PC-3 (cell line): ENCODE data around the gene PTP4A1. TPM values are rescaled to one million over a fixed set of nuclear protein-coding genes. Genes with fewer than 3 reads are reported as not detected.

Experiments
- ATAC-seq: fragments of 200-7000 bp; cut with Tn5 transposase; 2 replicates; pipeline ENCODE4 v1.9.1; 2020; ENCODE audit warnings: mild to moderate bottlenecking, moderate library complexity
- BruUV-seq: library from RNA; stranded (reverse); fragments of 400-500 nt; replicated peaks from 2 replicates; lab custom pipeline; 2021; lab: Mats Ljungman, UMichigan
- CTCF ChIA-PET: fragments of 300-600 bp; sonication (Branson Sonifier 250); formaldehyde crosslinking; loops from one replicate; lab custom pipeline; 2022; ENCODE audit warnings: antibody characterized with exemption; lab: Charles Lee
- POLR2A ChIA-PET: fragments of 300-600 bp; sonication (Branson Sonifier 250); formaldehyde crosslinking; loops from one replicate; lab custom pipeline; 2022; ENCODE audit warnings: antibody characterized with exemption; ENCODE audit not compliant: unreplicated experiment; lab: Charles Lee
- DNase-seq: peaks from one replicate; pipeline ENCODE4 v3.0.0-alpha.2; 2015
- H2AFZ ChIP-seq: fragments of 300-600 bp; sonication (generic); 2 replicates; pipeline ENCODE4 v1.6.0; 2016; ENCODE audit warnings: antibody characterized with exemption, low read length
- H3F3A ChIP-seq: fragments of 300-600 bp; sonication (generic); one replicate; pipeline ENCODE4 v1.6.0; 2017; ENCODE audit warnings: antibody characterized with exemption, low read length, control low read depth, mild to moderate bottlenecking; ENCODE audit not compliant: unreplicated experiment
- H3K27ac ChIP-seq: fragments of 300-600 bp; sonication (generic); 2 replicates; pipeline ENCODE4 v1.5.1; 2016; ENCODE audit warnings: mild to moderate bottlenecking, low read length
- H3K27me3 ChIP-seq: fragments of 300-600 bp; sonication (generic); 2 replicates; pipeline ENCODE4 v1.6.1; 2016; ENCODE audit warnings: low read length, mixed read lengths
- H3K36me3 ChIP-seq: fragments of 300-600 bp; sonication (generic); 2 replicates; pipeline ENCODE4 v1.6.1; 2016; ENCODE audit warnings: low read depth, mixed run types, low read length, mixed read lengths
- H3K4me1 ChIP-seq: fragments of 300-600 bp; sonication (generic); 2 replicates; pipeline ENCODE4 v1.5.1; 2016; ENCODE audit warnings: low read length; ENCODE audit not compliant: insufficient read depth
- H3K4me2 ChIP-seq: fragments of 300-600 bp; sonication (generic); 2 replicates; pipeline ENCODE4 v1.6.0; 2016; ENCODE audit warnings: low read length
- H3K4me3 ChIP-seq: fragments of 300-600 bp; sonication (generic); 2 replicates; pipeline ENCODE4 v1.5.1; 2016; ENCODE audit warnings: mild to moderate bottlenecking, low read length, mixed read lengths
- H3K79me2 ChIP-seq: fragments of 300-600 bp; sonication (generic); 2 replicates; pipeline ENCODE4 v1.6.1; 2017; ENCODE audit warnings: low read length, mixed read lengths
- H3K9ac ChIP-seq: fragments of 300-600 bp; sonication (generic); 2 replicates; pipeline ENCODE4 v1.6.0; 2016; ENCODE audit warnings: mild to moderate bottlenecking, low read length
- H3K9me2 ChIP-seq: fragments of 300-600 bp; sonication (generic); replicated peaks from 2 replicates; pipeline ENCODE4 v1.6.1; 2016; ENCODE audit warnings: mixed run types, low read length, mixed read lengths
- H3K9me3 ChIP-seq: fragments of 300-600 bp; sonication (generic); 2 replicates; pipeline ENCODE4 v1.6.1; 2016; ENCODE audit warnings: low read length, mixed read lengths
- H4K20me1 ChIP-seq: fragments of 300-600 bp; sonication (generic); 2 replicates; pipeline ENCODE4 v1.6.1; 2016; ENCODE audit warnings: low read length, mixed read lengths
- EZH2 ChIP-seq: fragments of 300-600 bp; sonication (generic); IDR thresholded peaks from one replicate; pipeline ENCODE4 v1.6.1; 2017; ENCODE audit warnings: antibody characterized with exemption, mild to moderate bottlenecking, low read length; ENCODE audit not compliant: unreplicated experiment
- EZH2phosphoT487 ChIP-seq: fragments of 300-600 bp; sonication (generic); IDR thresholded peaks from 2 replicates; pipeline ENCODE4 v1.6.1; 2018; ENCODE audit warnings: mild to moderate bottlenecking, antibody characterized with exemption, low read length, borderline replicate concordance
- intact Hi-C: fragments of 100-400 bp; cut with micrococcal nuclease; formaldehyde crosslinking; loops from 2 replicates; pipeline ENCODE4 v1.9.0; 2023
- total RNA-seq: library from RNA; depleted of rRNA; stranded (reverse); fragments of >200 nt; gene quantifications from 2 replicates; pipeline ENCODE4 v1.2.3, GENCODE V29; 2014
- TF ChIP-seq, protein P1 (sequence below): fragments of 300-600 bp; sonication (generic); conservative IDR thresholded peaks from 2 replicates; pipeline ENCODE4 v1.5.1; 2017; ENCODE audit warnings: antibody characterized with exemption, low read depth, mild to moderate bottlenecking, low read length

The PTP4A1 gene
- total RNA-seq, 1 experiment from 2014 or later = 29.9 TPM

DNA sequence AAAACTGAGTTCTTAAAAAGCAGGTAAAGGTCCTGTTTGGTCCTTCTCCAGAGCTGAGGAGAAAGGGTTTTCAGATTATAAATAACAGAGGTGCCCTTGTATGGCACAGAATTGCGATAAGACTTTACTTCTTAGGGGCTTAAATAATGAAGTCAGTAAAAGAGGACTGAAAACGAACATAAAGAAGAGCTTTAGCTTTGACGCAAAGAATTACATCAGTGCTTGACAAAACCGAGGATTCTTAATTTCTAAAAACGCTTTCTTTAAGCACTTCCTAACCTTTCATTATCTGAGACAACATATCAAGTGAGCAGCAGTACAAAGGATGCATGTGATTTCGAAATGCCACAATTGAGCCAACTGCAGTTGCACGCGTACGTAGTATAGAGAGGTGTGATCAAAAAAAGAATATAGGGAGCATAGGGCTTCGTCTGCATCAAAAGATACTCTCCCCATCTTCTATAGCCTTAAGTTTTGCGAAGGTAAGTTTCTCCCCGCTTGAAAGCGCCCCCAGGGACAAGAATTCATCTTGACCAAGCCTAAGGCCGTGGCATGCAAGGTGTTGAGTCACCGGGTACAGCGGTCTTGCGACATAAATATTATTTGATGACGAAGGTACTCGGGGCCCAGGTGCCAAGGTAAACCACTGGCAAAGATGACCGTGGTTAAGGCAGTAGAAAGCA is 778 bp upstream of the PTP4A1 start:
- Histone ChIP-seq H3K9me3 (no peaks in the 10 kb centered on the region), H3K27me3 (no peaks in the 10 kb centered on the region), H3K79me2 (peaks cover 41% of the 10 kb centered on the region), H4K20me1 (peaks cover 29% of the 10 kb centered on the region), H3K4me2 (peak overlapping the region; percentile 90), H2AFZ (peak overlapping the region; percentile 56), H3K36me3 (peaks cover 16% of the 10 kb centered on the region), H3K9me2 (no peaks in the 10 kb centered on the region), H3F3A (no peaks in the 10 kb centered on the region), H3K4me1 (peaks cover 18% of the 10 kb centered on the region), H3K4me3 (peak overlapping the region; percentile 84), H3K9ac (peak overlapping the region; percentile 99), H3K27ac (peak overlapping the region; percentile 99)
- ChIA-PET POLR2A (no interaction called here), CTCF (no interaction called here)
- BruUV-seq = TSS peak; percentile 58
- TF ChIP-seq EZH2phosphoT487 (no peak), EZH2 (no peak)
- TF ChIP-seq, protein P1, sequence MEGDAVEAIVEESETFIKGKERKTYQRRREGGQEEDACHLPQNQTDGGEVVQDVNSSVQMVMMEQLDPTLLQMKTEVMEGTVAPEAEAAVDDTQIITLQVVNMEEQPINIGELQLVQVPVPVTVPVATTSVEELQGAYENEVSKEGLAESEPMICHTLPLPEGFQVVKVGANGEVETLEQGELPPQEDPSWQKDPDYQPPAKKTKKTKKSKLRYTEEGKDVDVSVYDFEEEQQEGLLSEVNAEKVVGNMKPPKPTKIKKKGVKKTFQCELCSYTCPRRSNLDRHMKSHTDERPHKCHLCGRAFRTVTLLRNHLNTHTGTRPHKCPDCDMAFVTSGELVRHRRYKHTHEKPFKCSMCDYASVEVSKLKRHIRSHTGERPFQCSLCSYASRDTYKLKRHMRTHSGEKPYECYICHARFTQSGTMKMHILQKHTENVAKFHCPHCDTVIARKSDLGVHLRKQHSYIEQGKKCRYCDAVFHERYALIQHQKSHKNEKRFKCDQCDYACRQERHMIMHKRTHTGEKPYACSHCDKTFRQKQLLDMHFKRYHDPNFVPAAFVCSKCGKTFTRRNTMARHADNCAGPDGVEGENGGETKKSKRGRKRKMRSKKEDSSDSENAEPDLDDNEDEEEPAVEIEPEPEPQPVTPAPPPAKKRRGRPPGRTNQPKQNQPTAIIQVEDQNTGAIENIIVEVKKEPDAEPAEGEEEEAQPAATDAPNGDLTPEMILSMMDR = no peak
- intact Hi-C loops = loop anchor here (2.0 to 5.0 kb wide), 3 partner anchors 45 to 231 kb away; partner anchors contain the start of gene PHF3
- peak; percentile 86 for DNase-seq
- peak; percentile 26 for ATAC-seq

DNA sequence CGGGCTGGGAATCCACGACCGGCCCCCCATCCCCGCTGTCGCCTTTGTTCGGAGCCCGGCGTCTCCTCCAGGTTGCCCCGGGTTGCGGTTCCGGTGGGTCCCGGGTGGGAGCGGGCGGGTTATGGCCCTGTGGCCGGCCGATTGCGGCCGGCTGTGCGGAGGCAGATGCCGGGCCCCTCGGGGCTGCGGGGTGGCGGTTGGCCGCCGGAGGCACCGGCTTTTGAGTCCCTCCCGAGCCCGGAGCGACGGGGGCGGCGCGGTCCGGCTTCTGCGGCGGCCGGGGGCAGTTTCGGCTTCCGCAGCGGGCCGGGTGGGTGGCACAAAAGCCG is 431 bp downstream of the PTP4A1 start:
- ChIA-PET CTCF (no interaction called here), POLR2A (no interaction called here)
- TF ChIP-seq EZH2 = no peak
- no peak for TF ChIP-seq EZH2phosphoT487
- TF ChIP-seq, protein P1 = no peak
- no peak for DNase-seq
- peaks cover 18% of the 10 kb centered on the region for H3K4me1 ChIP-seq
- no peak for ATAC-seq
- H2AFZ ChIP-seq = no peak overlapping the region
- H4K20me1 ChIP-seq = peaks cover 39% of the 10 kb centered on the region
- H3K79me2 ChIP-seq = peaks cover 51% of the 10 kb centered on the region
- peak overlapping the region; percentile 93 for H3K4me2 ChIP-seq
- peak overlapping the region; percentile 99 for H3K27ac ChIP-seq
- H3K4me3 ChIP-seq = peak overlapping the region; percentile 84
- H3K36me3 ChIP-seq = peaks cover 27% of the 10 kb centered on the region
- H3F3A ChIP-seq = no peaks in the 10 kb centered on the region
- BruUV-seq = no TSS peak
- H3K27me3 ChIP-seq = no peaks in the 10 kb centered on the region
- intact Hi-C loops = loop anchor here (1.0 to 5.0 kb wide), 4 partner anchors 46 to 230 kb away; partner anchors contain the start of gene PHF3
- no peaks in the 10 kb centered on the region for H3K9me3 ChIP-seq
- H3K9me2 ChIP-seq = no peaks in the 10 kb centered on the region
- H3K9ac ChIP-seq = peak overlapping the region; percentile 99
